Measurements from ENCODE around the gene SRCAP.

The SRCAP gene

DNA sequence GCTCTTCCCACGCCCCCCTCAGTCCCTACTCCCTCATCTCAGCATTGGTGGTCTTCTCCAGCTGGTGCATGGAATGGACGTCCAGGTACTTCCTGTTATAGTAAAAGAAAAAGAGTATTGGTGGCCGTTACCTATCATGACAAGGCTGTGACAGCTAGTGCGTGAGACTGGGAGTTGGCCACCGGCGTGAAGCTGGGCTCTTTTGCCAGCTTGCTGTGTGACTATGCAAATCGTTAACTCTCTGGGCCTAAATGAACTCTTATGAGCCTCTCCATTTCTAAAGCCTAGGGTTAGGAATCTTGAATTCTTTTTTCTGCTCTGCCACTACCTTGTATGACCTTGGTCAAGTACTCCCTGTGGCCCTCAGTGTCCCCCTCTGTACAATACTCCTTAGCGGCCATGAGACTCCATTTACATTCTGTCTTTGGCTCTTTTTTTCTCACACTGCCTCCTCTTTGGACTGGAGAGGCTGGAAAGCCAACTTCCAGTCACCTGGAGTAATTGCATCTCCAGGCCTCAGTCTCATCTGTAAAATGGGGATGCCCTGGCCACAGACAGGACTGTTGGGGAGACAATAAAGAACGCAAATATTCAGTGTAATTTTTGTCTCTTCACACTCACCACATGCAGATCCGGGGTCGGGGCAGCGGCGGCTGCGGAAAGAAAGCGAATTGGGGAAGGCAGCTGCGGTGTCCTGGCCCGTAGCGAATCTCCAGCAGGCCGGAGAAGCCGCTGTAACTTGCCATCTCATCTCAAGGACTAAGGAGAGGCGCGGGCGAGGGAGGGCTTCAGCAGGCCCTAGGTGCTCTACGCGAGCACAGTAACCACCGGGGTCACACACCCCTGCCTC lies 61.8 kb downstream of the SRCAP start:
- Histone ChIP-seq H3K4me3 (ENCODE audit: low read depth, low read length) (peak overlapping the region; percentile 95), H3K4me1 (ENCODE audit: control insufficient read depth, insufficient read depth, low read length) (peaks cover 4% of the 10 kb centered on the region; the same call in 1 of the 2 replicates)
- TF ChIP-seq, protein P1, sequence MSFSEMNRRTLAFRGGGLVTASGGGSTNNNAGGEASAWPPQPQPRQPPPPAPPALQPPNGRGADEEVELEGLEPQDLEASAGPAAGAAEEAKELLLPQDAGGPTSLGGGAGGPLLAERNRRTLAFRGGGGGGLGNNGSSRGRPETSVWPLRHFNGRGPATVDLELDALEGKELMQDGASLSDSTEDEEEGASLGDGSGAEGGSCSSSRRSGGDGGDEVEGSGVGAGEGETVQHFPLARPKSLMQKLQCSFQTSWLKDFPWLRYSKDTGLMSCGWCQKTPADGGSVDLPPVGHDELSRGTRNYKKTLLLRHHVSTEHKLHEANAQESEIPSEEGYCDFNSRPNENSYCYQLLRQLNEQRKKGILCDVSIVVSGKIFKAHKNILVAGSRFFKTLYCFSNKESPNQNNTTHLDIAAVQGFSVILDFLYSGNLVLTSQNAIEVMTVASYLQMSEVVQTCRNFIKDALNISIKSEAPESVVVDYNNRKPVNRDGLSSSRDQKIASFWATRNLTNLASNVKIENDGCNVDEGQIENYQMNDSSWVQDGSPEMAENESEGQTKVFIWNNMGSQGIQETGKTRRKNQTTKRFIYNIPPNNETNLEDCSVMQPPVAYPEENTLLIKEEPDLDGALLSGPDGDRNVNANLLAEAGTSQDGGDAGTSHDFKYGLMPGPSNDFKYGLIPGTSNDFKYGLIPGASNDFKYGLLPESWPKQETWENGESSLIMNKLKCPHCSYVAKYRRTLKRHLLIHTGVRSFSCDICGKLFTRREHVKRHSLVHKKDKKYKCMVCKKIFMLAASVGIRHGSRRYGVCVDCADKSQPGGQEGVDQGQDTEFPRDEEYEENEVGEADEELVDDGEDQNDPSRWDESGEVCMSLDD (tag by site-specific recombination; IDR thresholded peaks at IDR 0.05) = no peak
- TF ChIP-seq ZNF768 (tag by site-specific recombination; IDR thresholded peaks at IDR 0.05) (0 out of 2 replicates have a peak, but pooled peaks have one; percentile 32), OSR2 (tag by site-specific recombination; IDR thresholded peaks at IDR 0.05) (no peak), ZNF341 (tag by site-specific recombination; IDR thresholded peaks at IDR 0.05; ENCODE audit: low read depth) (peak; percentile 78), ZNF140 (tag by site-specific recombination; IDR thresholded peaks at IDR 0.05) (no peak), GLI4 (tag by site-specific recombination; IDR thresholded peaks at IDR 0.05) (no peak), EGR2 (tag by site-specific recombination; IDR thresholded peaks at IDR 0.05; ENCODE audit: low read depth) (0 out of 2 replicates have a peak, but pooled peaks have one; percentile 29), ZNF510 (tag by site-specific recombination; IDR thresholded peaks at IDR 0.05; ENCODE audit: insufficient replicate concordance) (no peak), ZNF146 (tag by site-specific recombination; IDR thresholded peaks at IDR 0.05) (no peak), ZFP3 (tag by site-specific recombination; IDR thresholded peaks at IDR 0.05; ENCODE audit: low read depth) (no peak), ZNF707 (tag by site-specific recombination; IDR thresholded peaks at IDR 0.05) (no peak)
- TF ChIP-seq, protein P2, sequence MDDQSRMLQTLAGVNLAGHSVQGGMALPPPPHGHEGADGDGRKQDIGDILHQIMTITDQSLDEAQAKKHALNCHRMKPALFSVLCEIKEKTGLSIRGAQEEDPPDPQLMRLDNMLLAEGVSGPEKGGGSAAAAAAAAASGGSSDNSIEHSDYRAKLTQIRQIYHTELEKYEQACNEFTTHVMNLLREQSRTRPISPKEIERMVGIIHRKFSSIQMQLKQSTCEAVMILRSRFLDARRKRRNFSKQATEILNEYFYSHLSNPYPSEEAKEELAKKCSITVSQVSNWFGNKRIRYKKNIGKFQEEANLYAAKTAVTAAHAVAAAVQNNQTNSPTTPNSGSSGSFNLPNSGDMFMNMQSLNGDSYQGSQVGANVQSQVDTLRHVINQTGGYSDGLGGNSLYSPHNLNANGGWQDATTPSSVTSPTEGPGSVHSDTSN (CRISPR knock-in tag; IDR thresholded peaks at IDR 0.05) = no peak
- TF ChIP-seq, protein P3, sequence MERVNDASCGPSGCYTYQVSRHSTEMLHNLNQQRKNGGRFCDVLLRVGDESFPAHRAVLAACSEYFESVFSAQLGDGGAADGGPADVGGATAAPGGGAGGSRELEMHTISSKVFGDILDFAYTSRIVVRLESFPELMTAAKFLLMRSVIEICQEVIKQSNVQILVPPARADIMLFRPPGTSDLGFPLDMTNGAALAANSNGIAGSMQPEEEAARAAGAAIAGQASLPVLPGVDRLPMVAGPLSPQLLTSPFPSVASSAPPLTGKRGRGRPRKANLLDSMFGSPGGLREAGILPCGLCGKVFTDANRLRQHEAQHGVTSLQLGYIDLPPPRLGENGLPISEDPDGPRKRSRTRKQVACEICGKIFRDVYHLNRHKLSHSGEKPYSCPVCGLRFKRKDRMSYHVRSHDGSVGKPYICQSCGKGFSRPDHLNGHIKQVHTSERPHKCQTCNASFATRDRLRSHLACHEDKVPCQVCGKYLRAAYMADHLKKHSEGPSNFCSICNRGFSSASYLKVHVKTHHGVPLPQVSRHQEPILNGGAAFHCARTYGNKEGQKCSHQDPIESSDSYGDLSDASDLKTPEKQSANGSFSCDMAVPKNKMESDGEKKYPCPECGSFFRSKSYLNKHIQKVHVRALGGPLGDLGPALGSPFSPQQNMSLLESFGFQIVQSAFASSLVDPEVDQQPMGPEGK (tag by site-specific recombination; IDR thresholded peaks at IDR 0.05) = no peak

DNA sequence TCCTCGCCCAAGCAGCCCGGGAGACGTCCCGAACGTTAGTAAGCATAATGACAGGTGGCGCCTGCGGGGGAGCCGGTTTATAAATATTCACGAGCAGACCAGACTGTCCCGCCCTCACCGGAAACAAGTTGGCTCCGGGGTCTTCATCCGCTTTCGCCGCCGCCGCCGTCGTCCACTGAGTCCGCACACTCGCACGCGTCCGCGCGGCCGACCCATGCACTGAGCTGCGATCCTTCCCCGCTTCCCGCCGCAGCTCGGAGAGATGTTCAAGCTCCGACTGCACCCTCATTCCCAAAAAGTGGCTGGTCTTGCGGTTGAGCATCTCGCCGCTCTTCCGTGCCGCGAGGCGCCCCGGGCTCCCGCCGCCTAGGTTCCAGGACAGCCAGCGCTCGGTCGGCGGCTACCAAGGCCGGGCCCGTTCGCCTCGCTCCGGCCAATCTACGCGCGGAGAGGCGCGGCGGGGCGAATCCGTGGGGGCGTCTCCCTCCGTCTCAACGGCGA lies 62.5 kb downstream of the SRCAP start:
- peak overlapping the region; percentile 83 for H3K27ac ChIP-seq (ENCODE audit: extremely low read depth, low read depth, low read length)
- H3K4me3 ChIP-seq (ENCODE audit: low read depth, low read length) = peak overlapping the region; percentile 95
- POLR2A ChIA-PET = interaction anchor here (1.0 kb wide), 1 partner anchor 13 kb away, joined by 9 read pairs; the partner anchor contains the start of gene PHKG2
- peaks cover 4% of the 10 kb centered on the region; the same call in 1 of the 2 replicates for H3K4me1 ChIP-seq (ENCODE audit: control insufficient read depth, insufficient read depth, low read length)
- H3K36me3 ChIP-seq (ENCODE audit: control insufficient read depth in 2 of 2, insufficient read depth in 1 of 2, low read length in 2 of 2) = peaks cover 6 to 77% of the 10 kb centered on the region in 2 experiments; a peak in 1 of 3 replicates
- no peaks in the 10 kb centered on the region for H3K9me3 ChIP-seq (ENCODE audit: control insufficient read depth, insufficient read depth, low read depth, low read length)
- CTCF ChIA-PET = interaction anchor here (0.6 to 0.7 kb wide), 2 partner anchors 9 to 173 kb away, joined by 3 read pairs; no protein-coding TSS in a partner anchor
- 0 out of 2 replicates have a peak, but pooled peaks have one; percentile 6 for TF ChIP-seq GFI1B (tag by site-specific recombination; IDR thresholded peaks at IDR 0.05)
- TF ChIP-seq YY1 (tag by site-specific recombination; IDR thresholded peaks at IDR 0.05) = peak; percentile 34; the same call in 1 of the 2 replicates
- TF ChIP-seq, protein P4, sequence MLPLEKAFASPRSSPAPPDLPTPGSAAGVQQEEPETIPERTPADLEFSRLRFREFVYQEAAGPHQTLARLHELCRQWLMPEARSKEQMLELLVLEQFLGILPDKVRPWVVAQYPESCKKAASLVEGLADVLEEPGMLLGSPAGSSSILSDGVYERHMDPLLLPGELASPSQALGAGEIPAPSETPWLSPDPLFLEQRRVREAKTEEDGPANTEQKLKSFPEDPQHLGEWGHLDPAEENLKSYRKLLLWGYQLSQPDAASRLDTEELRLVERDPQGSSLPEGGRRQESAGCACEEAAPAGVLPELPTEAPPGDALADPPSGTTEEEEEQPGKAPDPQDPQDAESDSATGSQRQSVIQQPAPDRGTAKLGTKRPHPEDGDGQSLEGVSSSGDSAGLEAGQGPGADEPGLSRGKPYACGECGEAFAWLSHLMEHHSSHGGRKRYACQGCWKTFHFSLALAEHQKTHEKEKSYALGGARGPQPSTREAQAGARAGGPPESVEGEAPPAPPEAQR (tag by site-specific recombination; IDR thresholded peaks at IDR 0.05) = 0 out of 2 replicates have a peak, but pooled peaks have one; percentile 33
- TF ChIP-seq SP3 (tag by site-specific recombination; IDR thresholded peaks at IDR 0.05) = no peak; the same call in none of the 2 replicates
- peak; percentile 86 for TF ChIP-seq ZNF341 (tag by site-specific recombination; IDR thresholded peaks at IDR 0.05; ENCODE audit: low read depth)
- TF ChIP-seq ZSCAN30 (tag by site-specific recombination; IDR thresholded peaks at IDR 0.05) = 0 out of 2 replicates have a peak, but pooled peaks have one; percentile 55
- TF ChIP-seq ZEB2 (tag by site-specific recombination; IDR thresholded peaks at IDR 0.05) = peak; percentile 80
- TF ChIP-seq FEZF1 (tag by site-specific recombination; IDR thresholded peaks at IDR 0.05) = no peak; the same call in 1 of the 2 replicates
- TF ChIP-seq, protein P5, sequence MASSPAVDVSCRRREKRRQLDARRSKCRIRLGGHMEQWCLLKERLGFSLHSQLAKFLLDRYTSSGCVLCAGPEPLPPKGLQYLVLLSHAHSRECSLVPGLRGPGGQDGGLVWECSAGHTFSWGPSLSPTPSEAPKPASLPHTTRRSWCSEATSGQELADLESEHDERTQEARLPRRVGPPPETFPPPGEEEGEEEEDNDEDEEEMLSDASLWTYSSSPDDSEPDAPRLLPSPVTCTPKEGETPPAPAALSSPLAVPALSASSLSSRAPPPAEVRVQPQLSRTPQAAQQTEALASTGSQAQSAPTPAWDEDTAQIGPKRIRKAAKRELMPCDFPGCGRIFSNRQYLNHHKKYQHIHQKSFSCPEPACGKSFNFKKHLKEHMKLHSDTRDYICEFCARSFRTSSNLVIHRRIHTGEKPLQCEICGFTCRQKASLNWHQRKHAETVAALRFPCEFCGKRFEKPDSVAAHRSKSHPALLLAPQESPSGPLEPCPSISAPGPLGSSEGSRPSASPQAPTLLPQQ (tag by site-specific recombination; IDR thresholded peaks at IDR 0.05) = peak; percentile 87
- TF ChIP-seq ZNF239 (tag by site-specific recombination; IDR thresholded peaks at IDR 0.05) = 0 out of 2 replicates have a peak, but pooled peaks have one; percentile 32
- TF ChIP-seq ZNF416 (tag by site-specific recombination; IDR thresholded peaks at IDR 0.05) = no peak

More for the DNA sequence above, 61.8 kb downstream of the SRCAP start:
- H3K36me3 ChIP-seq (ENCODE audit: control insufficient read depth in 2 of 2, insufficient read depth in 1 of 2, low read length in 2 of 2) = peaks cover 6 to 77% of the 10 kb centered on the region in 2 experiments; a peak in 1 of 3 replicates
- H3K9me3 ChIP-seq (ENCODE audit: control insufficient read depth, insufficient read depth, low read depth, low read length) = no peaks in the 10 kb centered on the region
- ChIA-PET CTCF (interaction anchor here (0.6 to 1.0 kb wide), 4 partner anchors 10 to 181 kb away, joined by 3 read pairs; a partner anchor contains a TSS), POLR2A (interaction anchor here (0.5 to 4.9 kb wide), 7 partner anchors 10 to 65 kb away, joined by 3 to 47 read pairs (median 5); partner anchors contain the start of gene PHKG2)
- peak overlapping the region; percentile 83; the same call in 1 of the 2 replicates for H3K27ac ChIP-seq (ENCODE audit: extremely low read depth, low read depth, low read length)

All from HEK293 (cell line).